Gastroesophageal sphincter (tissue), 3 donors: ENCODE results near the gene HNRNPM.

Source experiments
- CTCF ChIP-seq, 4 experiments: fragments of 200-600 bp in 2 of 4; fragments of 450-650 bp in 2 of 4; sonication (generic) in 1 of 4; IDR thresholded peaks; one replicate each; pipeline ENCODE4 v1.5.1; 2017 to 2019; ENCODE audit warnings: antibody characterized with exemption in 4 of 4, mild to moderate bottlenecking in 2 of 4, moderate library complexity in 2 of 4
- EP300 ChIP-seq: sonication (generic); formaldehyde crosslinking; IDR thresholded peaks from one replicate; pipeline ENCODE4 v1.6.1; 2017; ENCODE audit warnings: antibody characterized with exemption, mild to moderate bottlenecking
- POLR2A ChIP-seq, 2 donors: fragments of 450-650 bp; IDR thresholded peaks; one replicate each; pipeline ENCODE4 v1.6.1; 2017; ENCODE audit warnings: antibody characterized with exemption in 2 of 2, mild to moderate bottlenecking in 2 of 2, moderate library complexity in 1 of 2

GRCh38 chr19:8458380-8458779, 13.6 kb downstream of the HNRNPM start:
- TF ChIP-seq EP300 (no peak), CTCF (IDR thresholded peaks at IDR 0.05) (no peak), POLR2A (IDR thresholded peaks at IDR 0.05) (no peak)
